BJ (cell line): ENCODE data around the gene YOD1. TPM values are rescaled to one million over a fixed set of nuclear protein-coding genes. Genes with fewer than 3 reads are reported as not detected.

Experiments
- CTCF ChIA-PET: fragments of 350-600 bp; formaldehyde crosslinking; extraction: SDS; loops from one replicate; lab custom pipeline; 2021; ENCODE audit warnings: antibody characterized with exemption, inconsistent platforms; lab: Yijun Ruan, JAX
- POLR2A ChIA-PET: fragments of 300-600 bp; sonication (Branson Sonifier 250); formaldehyde crosslinking; extraction: SDS; loops from one replicate; lab custom pipeline; 2021; ENCODE audit warnings: antibody characterized with exemption; lab: Charles Lee
- DNase-seq: peaks from one replicate; pipeline ENCODE4 v3.0.0-alpha.2; 2011; ENCODE audit warnings: low read depth
- H3K27me3 ChIP-seq: 2 replicates; pipeline ENCODE4 v1.6.0; 2011; ENCODE audit warnings: low read length; ENCODE audit not compliant: control insufficient read depth, insufficient read depth
- H3K36me3 ChIP-seq: 2 replicates; pipeline ENCODE4 v1.5.1; 2011; ENCODE audit warnings: low read length; ENCODE audit not compliant: control insufficient read depth, insufficient read depth
- H3K4me3 ChIP-seq: 2 replicates; pipeline ENCODE4 v1.5.1; 2011; ENCODE audit warnings: low read depth, mild to moderate bottlenecking, control low read depth, low read length
- polyA plus RNA-seq: library from polyadenylated mRNA; depleted of rRNA; stranded (reverse); fragments of >200 nt; gene quantifications from 2 replicates; pipeline ENCODE4 v1.2.3, GENCODE V29; 2011
- TF ChIP-seq, protein P1 (sequence below): IDR thresholded peaks from 2 replicates; pipeline ENCODE4 v1.5.1; 2011; ENCODE audit warnings: low read depth, mild to moderate bottlenecking, control low read depth, inconsistent platforms, low read length, moderate library complexity; ENCODE audit not compliant: insufficient read depth

YOD1 gene
- polyA plus RNA-seq, 1 experiment: 1.2 TPM

DNA sequence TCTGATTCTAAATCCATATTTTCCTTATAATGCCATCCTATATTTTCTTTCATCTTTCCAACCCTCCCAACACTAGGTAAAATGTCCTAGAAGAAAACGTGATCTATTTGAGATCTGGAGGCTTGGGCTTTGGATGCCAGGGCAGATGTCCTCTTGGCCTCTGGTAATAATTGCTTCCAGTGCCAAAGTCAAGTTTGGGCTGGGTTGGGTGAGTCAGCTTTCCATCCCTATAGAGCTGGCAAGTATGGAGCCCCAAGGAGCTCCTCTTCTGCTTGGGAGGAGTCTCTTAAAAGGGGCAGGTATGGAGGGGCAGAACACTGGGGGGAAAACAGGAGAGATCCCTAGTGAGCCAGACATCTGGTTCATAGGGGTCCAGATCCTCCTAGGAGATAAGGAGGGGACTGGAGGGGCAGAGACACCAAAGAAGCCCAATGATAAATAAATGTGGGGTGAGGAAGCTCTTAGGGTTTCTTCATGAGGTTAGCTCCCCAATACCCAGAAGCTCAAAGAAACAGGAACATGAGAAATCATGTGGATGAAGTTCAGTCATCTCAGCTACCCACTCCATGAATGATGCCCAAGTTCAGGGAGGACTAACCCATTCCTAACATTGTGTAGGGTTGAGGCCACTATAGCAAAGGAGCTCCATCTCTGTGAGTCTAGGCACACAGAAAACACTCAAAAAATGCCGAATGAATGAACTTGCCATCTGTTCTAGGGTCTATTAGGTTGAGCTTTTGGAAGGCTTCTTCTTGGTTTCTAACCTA is 21.9 kb downstream of the YOD1 start:
- no peak for DNase-seq
- POLR2A ChIA-PET: interaction anchor here (0.6 kb wide), 1 partner anchor 1523 kb away, joined by 3 read pairs; no protein-coding TSS in a partner anchor

DNA sequence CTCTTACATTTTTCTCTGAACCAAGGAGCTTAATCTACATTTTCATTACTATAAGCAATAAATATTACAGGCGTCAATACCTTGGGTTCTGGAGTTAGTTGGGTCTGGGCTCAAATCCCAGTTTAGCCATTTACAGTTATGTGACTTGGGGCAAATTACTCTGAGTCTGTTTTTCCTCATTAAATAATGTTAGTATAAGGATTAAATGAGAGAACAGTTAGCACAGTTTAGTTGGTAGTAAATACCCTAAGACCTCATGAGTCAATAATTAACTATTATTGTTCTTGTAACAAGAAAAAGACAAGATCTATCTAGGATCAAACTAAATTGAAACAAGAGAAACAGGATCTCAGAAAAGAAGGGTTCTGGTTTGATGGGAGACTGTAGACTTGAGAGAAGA is 23.1 kb downstream of the YOD1 start:
- CTCF ChIA-PET: no interaction called here
- TF ChIP-seq, protein P1, sequence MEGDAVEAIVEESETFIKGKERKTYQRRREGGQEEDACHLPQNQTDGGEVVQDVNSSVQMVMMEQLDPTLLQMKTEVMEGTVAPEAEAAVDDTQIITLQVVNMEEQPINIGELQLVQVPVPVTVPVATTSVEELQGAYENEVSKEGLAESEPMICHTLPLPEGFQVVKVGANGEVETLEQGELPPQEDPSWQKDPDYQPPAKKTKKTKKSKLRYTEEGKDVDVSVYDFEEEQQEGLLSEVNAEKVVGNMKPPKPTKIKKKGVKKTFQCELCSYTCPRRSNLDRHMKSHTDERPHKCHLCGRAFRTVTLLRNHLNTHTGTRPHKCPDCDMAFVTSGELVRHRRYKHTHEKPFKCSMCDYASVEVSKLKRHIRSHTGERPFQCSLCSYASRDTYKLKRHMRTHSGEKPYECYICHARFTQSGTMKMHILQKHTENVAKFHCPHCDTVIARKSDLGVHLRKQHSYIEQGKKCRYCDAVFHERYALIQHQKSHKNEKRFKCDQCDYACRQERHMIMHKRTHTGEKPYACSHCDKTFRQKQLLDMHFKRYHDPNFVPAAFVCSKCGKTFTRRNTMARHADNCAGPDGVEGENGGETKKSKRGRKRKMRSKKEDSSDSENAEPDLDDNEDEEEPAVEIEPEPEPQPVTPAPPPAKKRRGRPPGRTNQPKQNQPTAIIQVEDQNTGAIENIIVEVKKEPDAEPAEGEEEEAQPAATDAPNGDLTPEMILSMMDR: no peak
- no peak for DNase-seq
- no peaks in the 10 kb centered on the region for H3K27me3 ChIP-seq
- no peaks in the 10 kb centered on the region for H3K36me3 ChIP-seq
- POLR2A ChIA-PET: no interaction called here
- H3K4me3 ChIP-seq: no peak overlapping the region

More for the DNA sequence above, 21.9 kb downstream of the YOD1 start:
- TF ChIP-seq, protein P1: no peak
- Histone ChIP-seq H3K4me3 (no peak overlapping the region), H3K27me3 (no peaks in the 10 kb centered on the region), H3K36me3 (no peaks in the 10 kb centered on the region)
- CTCF ChIA-PET: interaction anchor here (0.9 to 2.7 kb wide), 3 partner anchors 11 to 25 kb away, joined by 4 to 8 read pairs (median 8); no protein-coding TSS in a partner anchor

DNA sequence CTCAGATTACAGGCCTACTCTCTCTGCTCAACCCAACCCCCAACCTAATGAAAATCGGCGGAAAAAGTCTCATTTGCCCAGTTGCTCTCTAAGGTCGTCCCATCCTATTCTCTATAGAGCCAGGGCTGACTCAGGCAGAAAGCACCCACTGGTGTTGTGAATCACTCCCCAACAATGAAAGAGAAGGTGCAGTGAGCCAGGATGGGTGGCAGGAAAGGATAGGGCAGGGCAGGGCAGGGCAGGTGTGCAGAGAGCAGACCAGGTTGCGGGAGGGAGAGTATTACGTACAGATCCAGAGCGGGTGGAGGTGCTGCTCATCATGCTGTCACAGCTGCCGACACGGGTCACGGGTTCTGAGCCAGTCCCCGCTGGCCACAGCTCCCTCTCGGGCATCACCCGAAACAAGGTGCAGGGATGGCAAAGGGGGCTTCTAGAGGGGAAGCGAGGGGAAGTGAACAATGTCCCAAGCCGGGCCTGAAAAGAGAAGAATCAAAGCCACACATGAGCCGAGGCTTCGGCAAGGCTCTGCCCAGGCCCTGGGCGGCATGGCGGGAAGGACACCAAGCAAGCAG is 23.7 kb downstream of the YOD1 start:
- H3K27me3 ChIP-seq: no peaks in the 10 kb centered on the region
- DNase-seq: no peak
- no peak overlapping the region for H3K4me3 ChIP-seq
- TF ChIP-seq, protein P1: no peak
- ChIA-PET CTCF (no interaction called here), POLR2A (no interaction called here)
- H3K36me3 ChIP-seq: no peaks in the 10 kb centered on the region

DNA sequence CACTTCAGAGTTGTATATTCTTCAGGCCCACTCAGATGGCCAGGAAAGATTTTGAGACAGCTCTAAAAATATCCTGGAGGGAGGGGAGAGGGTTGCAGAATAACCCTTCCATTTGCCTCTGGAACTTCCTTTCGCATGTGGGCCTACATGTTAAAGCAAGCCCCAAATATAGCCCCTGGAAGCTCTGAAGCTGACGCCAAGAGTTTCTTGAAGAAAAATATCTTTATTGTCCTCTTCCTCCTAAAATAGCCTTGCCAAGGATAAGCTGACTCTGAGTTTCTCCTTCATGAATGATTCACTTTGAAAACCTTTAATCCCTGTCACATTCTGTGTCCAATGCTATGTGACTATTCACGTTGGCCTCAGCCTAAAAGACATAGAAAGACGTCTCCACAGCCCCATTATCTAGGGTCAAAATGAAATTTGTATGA is 24.9 kb downstream of the YOD1 start:
- ChIA-PET POLR2A (interaction anchor here (0.6 kb wide), 2 partner anchors 14 to 295 kb away, joined by 3 to 4 read pairs; partner anchors contain the start of gene CD55), CTCF (interaction anchor here (0.8 to 1.7 kb wide), 2 partner anchors 20 to 22 kb away, joined by 3 to 10 read pairs; no protein-coding TSS in a partner anchor)
- TF ChIP-seq, protein P1: no peak
- DNase-seq: no peak
- Histone ChIP-seq H3K27me3 (no peaks in the 10 kb centered on the region), H3K36me3 (no peaks in the 10 kb centered on the region), H3K4me3 (no peak overlapping the region)
